Neural crest cell (in vitro differentiated cells): Measurements from ENCODE around the gene AP1M2. TPM values are rescaled to one million over a fixed set of nuclear protein-coding genes. Genes with fewer than 3 reads are reported as not detected.

Experiments used
- DNase-seq: peaks from one replicate; pipeline ENCODE4 v3.0.0; 2021; ENCODE audit warnings: low read depth, mixed read lengths, low spot score
- H3K27ac Mint-ChIP-seq: one replicate; pipeline ENCODE4 v1.8.0; 2021; ENCODE audit warnings: mild to moderate bottlenecking, mixed read lengths; ENCODE audit not compliant: unreplicated experiment
- H3K27me3 Mint-ChIP-seq: 2 replicates; pipeline ENCODE4 v1.8.0; 2021; ENCODE audit warnings: low read depth, mild to moderate bottlenecking, mixed read lengths
- H3K36me3 Mint-ChIP-seq: 2 replicates; pipeline ENCODE4 v1.8.0; 2021; ENCODE audit warnings: low read depth, mild to moderate bottlenecking, mixed read lengths
- H3K4me1 Mint-ChIP-seq: 2 replicates; pipeline ENCODE4 v1.8.0; 2021; ENCODE audit warnings: mixed read lengths
- H3K4me3 Mint-ChIP-seq: one replicate; pipeline ENCODE4 v1.8.0; 2021; ENCODE audit warnings: mild to moderate bottlenecking, mixed read lengths
- H3K9me3 Mint-ChIP-seq: 2 replicates; pipeline ENCODE4 v1.8.0; 2021; ENCODE audit warnings: mixed read lengths
- CTCF ChIP-seq: fragments of 200-600 bp; sonication (generic); conservative IDR thresholded peaks from 2 replicates; pipeline ENCODE4 v1.5.0; 2021; ENCODE audit warnings: antibody characterized with exemption, mild to moderate bottlenecking
- total RNA-seq: library from RNA; stranded (reverse); gene quantifications from 2 replicates; pipeline ENCODE4 v1.2.1, GENCODE V29; 2021

Gene AP1M2
- total RNA-seq, 1 donor from 2014 or later, result not detected

- H3K4me1 Mint-ChIP-seq, result peaks cover 6% of the 10 kb centered on the region
- H3K27ac Mint-ChIP-seq, result no peak overlapping the region
Measured at GRCh38 chr19:10618846-10619245, 31.7 kb upstream of the AP1M2 start.

GRCh38 chr19:10617409-10618121 lies 30.5 kb upstream of the AP1M2 start:
- Mint-ChIP-seq H3K9me3 (no peaks in the 10 kb centered on the region), H3K4me1 (peaks cover 6% of the 10 kb centered on the region), H3K4me3 (no peak overlapping the region), H3K27ac (no peak overlapping the region), H3K27me3 (no peaks in the 10 kb centered on the region), H3K36me3 (no peaks in the 10 kb centered on the region)
- no peak for DNase-seq
- no peak for TF ChIP-seq CTCF

More at GRCh38 chr19:10618846-10619245, 31.7 kb upstream of the AP1M2 start:
- no peaks in the 10 kb centered on the region for H3K36me3 Mint-ChIP-seq
- no peak overlapping the region for H3K4me3 Mint-ChIP-seq
- no peaks in the 10 kb centered on the region for H3K9me3 Mint-ChIP-seq
- no peaks in the 10 kb centered on the region for H3K27me3 Mint-ChIP-seq
- TF ChIP-seq CTCF, result no peak
- no peak for DNase-seq

- DNase-seq, result no peak
- H3K4me1 Mint-ChIP-seq, result peaks cover 1% of the 10 kb centered on the region
- TF ChIP-seq CTCF, result no peak
- H3K9me3 Mint-ChIP-seq, result no peaks in the 10 kb centered on the region
- H3K27ac Mint-ChIP-seq, result peak overlapping the region; percentile 87
- H3K4me3 Mint-ChIP-seq, result no peak overlapping the region
- no peaks in the 10 kb centered on the region for H3K27me3 Mint-ChIP-seq
- no peaks in the 10 kb centered on the region for H3K36me3 Mint-ChIP-seq
Measured at GRCh38 chr19:10615429-10616023, 28.4 kb upstream of the AP1M2 start.

- no peak overlapping the region for H3K4me3 Mint-ChIP-seq
- no peak overlapping the region for H3K27ac Mint-ChIP-seq
- H3K4me1 Mint-ChIP-seq, result no peaks in the 10 kb centered on the region
- no peak for TF ChIP-seq CTCF
- no peaks in the 10 kb centered on the region for H3K9me3 Mint-ChIP-seq
- H3K27me3 Mint-ChIP-seq, result no peaks in the 10 kb centered on the region
- DNase-seq, result no peak
- H3K36me3 Mint-ChIP-seq, result no peaks in the 10 kb centered on the region
Measured at GRCh38 chr19:10612499-10613119, 25.5 kb upstream of the AP1M2 start.

- Mint-ChIP-seq H3K27me3 (no peaks in the 10 kb centered on the region), H3K27ac (no peak overlapping the region), H3K36me3 (no peaks in the 10 kb centered on the region), H3K4me3 (no peak overlapping the region), H3K9me3 (no peaks in the 10 kb centered on the region), H3K4me1 (no peaks in the 10 kb centered on the region)
- TF ChIP-seq CTCF, result no peak
- no peak for DNase-seq
Measured at GRCh38 chr19:10611907-10612306, 24.8 kb upstream of the AP1M2 start.
